ENCODE data around the gene ZNF644.

GRCh38 chr1:90973897-90974798 is 47.7 kb downstream of the ZNF644 start:
- TF ChIP-seq CTCF (IDR thresholded peaks at IDR 0.05) (no peak), EZH2 (IDR thresholded peaks at IDR 0.05; ENCODE audit: borderline replicate concordance, insufficient read depth, low read depth, low read length, poor library complexity, severe bottlenecking) (no peak)
